PFSK-1 (cell line): Measurements from ENCODE around the gene NR4A3.

Source experiments
- FOXP2 ChIP-seq: optimal IDR thresholded peaks from 2 replicates; pipeline ENCODE3; 2011; ENCODE audit warnings: borderline replicate concordance, control low read depth, inconsistent platforms; ENCODE audit not compliant: insufficient read depth; ENCODE audit errors: extremely low read length, extremely low read depth
- POLR2AphosphoS5 ChIP-seq: IDR thresholded peaks from 2 replicates; pipeline ENCODE4 v1.6.1; 2012; ENCODE audit warnings: low read depth, mild to moderate bottlenecking, control low read depth, low read length, moderate library complexity
- SIN3A ChIP-seq: IDR thresholded peaks from 2 replicates; pipeline ENCODE4 v1.6.1; 2012; ENCODE audit warnings: mild to moderate bottlenecking, low read length, moderate library complexity, borderline replicate concordance; ENCODE audit not compliant: insufficient read depth
- TAF1 ChIP-seq: IDR thresholded peaks from 2 replicates; pipeline ENCODE4 v1.6.1; 2012; ENCODE audit warnings: low read length, control low read depth, borderline replicate concordance; ENCODE audit not compliant: insufficient read depth
- TF ChIP-seq, protein P1 (sequence below), 2 experiments: IDR thresholded peaks; 2 replicates each; pipeline versions ENCODE4 v1.6.1 to v1.8.0; 2011 to 2012; ENCODE audit warnings: low read depth in 2 of 2, low read length in 2 of 2, control low read depth in 1 of 2, inconsistent platforms in 1 of 2, mild to moderate bottlenecking in 1 of 2, moderate library complexity in 1 of 2; ENCODE audit not compliant: insufficient read depth in 1 of 2

The NR4A3 gene

GRCh38 chr9:99855467-99856176 is 33.9 kb downstream of the NR4A3 start:
- no peak for TF ChIP-seq FOXP2
- TF ChIP-seq, protein P1, sequence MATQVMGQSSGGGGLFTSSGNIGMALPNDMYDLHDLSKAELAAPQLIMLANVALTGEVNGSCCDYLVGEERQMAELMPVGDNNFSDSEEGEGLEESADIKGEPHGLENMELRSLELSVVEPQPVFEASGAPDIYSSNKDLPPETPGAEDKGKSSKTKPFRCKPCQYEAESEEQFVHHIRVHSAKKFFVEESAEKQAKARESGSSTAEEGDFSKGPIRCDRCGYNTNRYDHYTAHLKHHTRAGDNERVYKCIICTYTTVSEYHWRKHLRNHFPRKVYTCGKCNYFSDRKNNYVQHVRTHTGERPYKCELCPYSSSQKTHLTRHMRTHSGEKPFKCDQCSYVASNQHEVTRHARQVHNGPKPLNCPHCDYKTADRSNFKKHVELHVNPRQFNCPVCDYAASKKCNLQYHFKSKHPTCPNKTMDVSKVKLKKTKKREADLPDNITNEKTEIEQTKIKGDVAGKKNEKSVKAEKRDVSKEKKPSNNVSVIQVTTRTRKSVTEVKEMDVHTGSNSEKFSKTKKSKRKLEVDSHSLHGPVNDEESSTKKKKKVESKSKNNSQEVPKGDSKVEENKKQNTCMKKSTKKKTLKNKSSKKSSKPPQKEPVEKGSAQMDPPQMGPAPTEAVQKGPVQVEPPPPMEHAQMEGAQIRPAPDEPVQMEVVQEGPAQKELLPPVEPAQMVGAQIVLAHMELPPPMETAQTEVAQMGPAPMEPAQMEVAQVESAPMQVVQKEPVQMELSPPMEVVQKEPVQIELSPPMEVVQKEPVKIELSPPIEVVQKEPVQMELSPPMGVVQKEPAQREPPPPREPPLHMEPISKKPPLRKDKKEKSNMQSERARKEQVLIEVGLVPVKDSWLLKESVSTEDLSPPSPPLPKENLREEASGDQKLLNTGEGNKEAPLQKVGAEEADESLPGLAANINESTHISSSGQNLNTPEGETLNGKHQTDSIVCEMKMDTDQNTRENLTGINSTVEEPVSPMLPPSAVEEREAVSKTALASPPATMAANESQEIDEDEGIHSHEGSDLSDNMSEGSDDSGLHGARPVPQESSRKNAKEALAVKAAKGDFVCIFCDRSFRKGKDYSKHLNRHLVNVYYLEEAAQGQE (IDR thresholded peaks at IDR 0.05; ENCODE audit: insufficient read depth in 1 of 2, low read depth in 2 of 2, low read length in 2 of 2) = no peak
- TF ChIP-seq TAF1 = no peak
- no peak for TF ChIP-seq SIN3A
- TF ChIP-seq POLR2AphosphoS5 = no peak

GRCh38 chr9:99858087-99858486 is 36.4 kb downstream of the NR4A3 start:
- no peak for TF ChIP-seq POLR2AphosphoS5
- no peak for TF ChIP-seq FOXP2
- TF ChIP-seq SIN3A = no peak
- TF ChIP-seq, protein P1 (IDR thresholded peaks at IDR 0.05; ENCODE audit: insufficient read depth in 1 of 2, low read depth in 2 of 2, low read length in 2 of 2) = no peak
- no peak for TF ChIP-seq TAF1

DNA sequence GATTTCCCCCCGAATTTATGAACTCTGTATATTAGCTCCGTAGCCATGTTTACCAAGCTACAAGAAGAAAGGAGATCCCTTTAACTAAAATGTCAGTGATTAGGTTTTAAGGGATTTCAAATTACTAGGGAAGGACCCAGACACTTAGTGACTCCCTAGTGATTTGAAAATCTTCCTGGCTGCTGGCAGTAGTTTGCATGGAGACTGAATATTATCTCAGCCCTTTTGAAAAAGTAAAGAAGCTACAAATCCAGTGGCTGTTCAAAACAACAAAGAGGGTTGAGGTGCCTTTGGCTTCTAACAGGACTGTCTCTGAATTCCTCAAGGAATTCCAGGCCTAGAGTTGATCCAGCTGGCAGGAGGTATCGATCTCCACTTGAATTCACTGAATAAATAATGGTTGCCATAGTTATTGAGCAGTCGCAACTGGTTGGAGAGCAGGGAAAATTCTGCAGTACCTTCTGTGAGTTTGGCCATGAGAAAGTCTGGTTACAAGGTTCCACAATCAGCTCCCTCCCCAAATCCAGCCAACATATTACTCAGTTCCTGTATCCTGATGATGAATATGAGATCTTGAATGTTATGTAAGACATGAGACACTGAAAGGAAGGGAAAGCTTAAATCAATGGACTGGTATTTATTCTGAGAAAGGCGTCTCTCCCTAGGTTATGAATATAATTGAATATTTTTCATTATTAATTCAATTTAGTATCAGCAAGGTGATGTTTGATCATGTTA is 37.7 kb downstream of the NR4A3 start:
- TF ChIP-seq POLR2AphosphoS5 (no peak), FOXP2 (no peak), SIN3A (no peak)

- TF ChIP-seq FOXP2 (no peak), SIN3A (no peak), POLR2AphosphoS5 (no peak), TAF1 (no peak)
- TF ChIP-seq, protein P1 (IDR thresholded peaks at IDR 0.05; ENCODE audit: insufficient read depth in 1 of 2, low read depth in 2 of 2, low read length in 2 of 2) = no peak
These were observed 38.6 kb downstream of the NR4A3 start for GRCh38 chr9:99860266-99860665.

DNA sequence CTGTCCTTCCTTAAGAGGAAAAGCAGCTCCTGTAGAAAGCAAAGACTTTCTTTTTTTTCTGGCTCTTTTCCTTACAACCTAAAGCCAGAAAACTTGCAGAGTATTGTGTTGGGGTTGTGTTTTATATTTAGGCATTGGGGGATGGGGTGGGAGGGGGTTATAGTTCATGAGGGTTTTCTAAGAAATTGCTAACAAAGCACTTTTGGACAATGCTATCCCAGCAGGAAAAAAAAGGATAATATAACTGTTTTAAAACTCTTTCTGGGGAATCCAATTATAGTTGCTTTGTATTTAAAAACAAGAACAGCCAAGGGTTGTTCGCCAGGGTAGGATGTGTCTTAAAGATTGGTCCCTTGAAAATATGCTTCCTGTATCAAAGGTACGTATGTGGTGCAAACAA is 42.3 kb downstream of the NR4A3 start:
- TF ChIP-seq POLR2AphosphoS5 (no peak), FOXP2 (no peak), TAF1 (no peak), SIN3A (no peak)
- TF ChIP-seq, protein P1 (IDR thresholded peaks at IDR 0.05; ENCODE audit: insufficient read depth in 1 of 2, low read depth in 2 of 2, low read length in 2 of 2) = no peak
